Thyroid gland (tissue), 4 donors: ENCODE results near the gene MEIS3. TPM values are rescaled to one million over a fixed set of nuclear protein-coding genes. Genes with fewer than 3 reads are reported as not detected.
A peak's percentile ranks its signal among the peaks of the same experiment; 100 is the strongest.

Experiments used
- DNase-seq, 2 donors: peaks; one replicate each; pipeline ENCODE4 v3.0.0-alpha.2; 2019
- H3K27ac ChIP-seq, 3 donors: fragments of 200-600 bp; sonication (generic); 1 replicate in 2 of 3; 2 replicates in 1 of 3; pipeline ENCODE4 v1.5.1; 2016 to 2019; ENCODE audit warnings: mild to moderate bottlenecking in 1 of 3, moderate library complexity in 1 of 3
- H3K27me3 ChIP-seq: fragments of 200-600 bp; sonication (generic); one replicate; pipeline ENCODE4 v1.5.1; 2019
- H3K36me3 ChIP-seq, 2 donors: fragments of 200-600 bp; sonication (generic); one replicate each; pipeline ENCODE4 v1.5.1; 2016 to 2019
- H3K4me1 ChIP-seq, 2 donors: fragments of 200-600 bp; sonication (generic); one replicate each; pipeline ENCODE4 v1.5.1; 2017 to 2019
- H3K4me3 ChIP-seq, 3 donors: fragments of 200-600 bp; sonication (generic); replicated peaks in 1 of 3; 1 replicate in 2 of 3; 2 replicates in 1 of 3; pipeline ENCODE4 v1.5.1; 2016; ENCODE audit warnings: mild to moderate bottlenecking in 1 of 3
- H3K9me3 ChIP-seq: fragments of 200-600 bp; sonication (generic); one replicate; pipeline ENCODE4 v1.5.1; 2017
- POLR2A ChIP-seq, 2 donors: fragments of 450-650 bp; IDR thresholded peaks; one replicate each; pipeline ENCODE4 v1.6.1; 2017; ENCODE audit warnings: antibody characterized with exemption in 2 of 2, mild to moderate bottlenecking in 2 of 2, moderate library complexity in 1 of 2
- WGBS, 2 donors: methylation state at CpG; one replicate each; pipeline ENCODE4 v1.1.5; 2017; 5-methylcytosine and 5-hydroxymethylcytosine counted together
- intact Hi-C: fragments of 100-400 bp; cut with DNase I; formaldehyde crosslinking; loops from one replicate; pipeline ENCODE4 v1.15.1; 2023
- total RNA-seq, 4 donors: library from RNA; depleted of rRNA; stranded (reverse); fragments of >200 nt; gene quantifications; one replicate each; pipeline ENCODE4 v1.2.3, GENCODE V29; 2016
- TF ChIP-seq, protein P1 (sequence below), 6 experiments: fragments of 200-600 bp in 3 of 6; fragments of 450-650 bp in 3 of 6; sonication (generic) in 3 of 6; IDR thresholded peaks; one replicate each; pipeline ENCODE4 v1.5.1; 2016 to 2019; ENCODE audit warnings: antibody characterized with exemption in 6 of 6, mild to moderate bottlenecking in 2 of 6, inconsistent platforms in 1 of 6, moderate library complexity in 1 of 6

The MEIS3 gene
- total RNA-seq, 4 donors from 2014 or later, result 3.6 to 15.3 (median 6.1) TPM

DNA sequence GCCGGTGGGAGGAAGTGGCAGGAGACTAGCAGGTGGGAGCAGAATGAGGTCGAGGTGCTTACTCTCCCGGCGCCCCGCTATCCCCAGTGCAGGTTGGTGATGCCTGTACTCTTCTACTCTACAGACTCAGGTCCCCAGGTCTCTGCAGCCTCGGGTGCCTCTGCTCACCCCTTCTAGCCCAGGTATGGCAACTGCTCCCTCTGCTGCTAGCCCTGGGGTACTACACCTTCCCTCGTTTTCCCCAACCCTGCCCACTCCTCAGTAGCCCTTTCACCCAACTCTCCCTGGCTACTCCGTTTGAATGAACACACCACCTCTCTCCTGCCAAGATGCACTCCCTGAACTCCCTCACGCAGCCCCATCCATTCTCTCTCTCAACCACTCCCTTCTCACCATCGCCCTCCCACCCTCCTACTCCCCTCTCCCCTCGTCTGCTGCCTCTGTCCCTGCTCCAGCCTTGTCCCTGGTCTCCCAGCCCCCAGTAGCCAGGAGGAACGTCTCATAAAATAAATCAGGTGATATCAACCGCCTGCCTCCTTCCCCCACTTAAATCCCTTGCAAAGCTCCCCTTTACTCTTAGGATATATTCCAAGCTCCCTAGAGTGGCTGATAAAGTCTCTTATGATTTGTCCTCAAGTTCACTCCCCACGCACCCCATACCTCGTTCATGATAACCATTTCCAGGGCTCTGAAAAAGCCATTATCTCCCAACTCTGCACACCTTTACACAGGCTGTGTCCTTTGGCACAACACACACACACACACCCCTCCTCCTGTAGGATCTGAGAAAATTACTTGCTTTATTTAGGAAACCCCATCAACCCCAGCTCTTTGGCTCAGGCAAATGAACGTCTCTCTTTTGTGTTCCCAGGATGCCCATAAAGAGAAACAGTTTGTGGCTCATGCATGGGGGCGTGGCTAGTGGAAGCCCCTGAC, 8.2 kb upstream of the MEIS3 start:
- peak; percentile 40 to 57 for DNase-seq
- Histone ChIP-seq H3K36me3 (no peaks in the 10 kb centered on the region), H3K27ac (no peak overlapping the region), H3K27me3 (peaks cover 20% of the 10 kb centered on the region), H3K4me3 (no peak overlapping the region), H3K4me1 (peaks cover 9 to 19% of the 10 kb centered on the region in 2 donors), H3K9me3 (no peaks in the 10 kb centered on the region)
- 2 to 4% methylated on average over 12 to 17 of the region's 17 CpGs for WGBS, 2 donors
- intact Hi-C loops, result no loop called here
- TF ChIP-seq, protein P1, sequence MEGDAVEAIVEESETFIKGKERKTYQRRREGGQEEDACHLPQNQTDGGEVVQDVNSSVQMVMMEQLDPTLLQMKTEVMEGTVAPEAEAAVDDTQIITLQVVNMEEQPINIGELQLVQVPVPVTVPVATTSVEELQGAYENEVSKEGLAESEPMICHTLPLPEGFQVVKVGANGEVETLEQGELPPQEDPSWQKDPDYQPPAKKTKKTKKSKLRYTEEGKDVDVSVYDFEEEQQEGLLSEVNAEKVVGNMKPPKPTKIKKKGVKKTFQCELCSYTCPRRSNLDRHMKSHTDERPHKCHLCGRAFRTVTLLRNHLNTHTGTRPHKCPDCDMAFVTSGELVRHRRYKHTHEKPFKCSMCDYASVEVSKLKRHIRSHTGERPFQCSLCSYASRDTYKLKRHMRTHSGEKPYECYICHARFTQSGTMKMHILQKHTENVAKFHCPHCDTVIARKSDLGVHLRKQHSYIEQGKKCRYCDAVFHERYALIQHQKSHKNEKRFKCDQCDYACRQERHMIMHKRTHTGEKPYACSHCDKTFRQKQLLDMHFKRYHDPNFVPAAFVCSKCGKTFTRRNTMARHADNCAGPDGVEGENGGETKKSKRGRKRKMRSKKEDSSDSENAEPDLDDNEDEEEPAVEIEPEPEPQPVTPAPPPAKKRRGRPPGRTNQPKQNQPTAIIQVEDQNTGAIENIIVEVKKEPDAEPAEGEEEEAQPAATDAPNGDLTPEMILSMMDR (IDR thresholded peaks at IDR 0.05), result peak; percentile 61 to 86 (median 67)
- no peak for TF ChIP-seq POLR2A (IDR thresholded peaks at IDR 0.05)

- Histone ChIP-seq H3K4me3 (no peak overlapping the region), H3K27me3 (peaks cover 11% of the 10 kb centered on the region), H3K4me1 (peaks cover 0 to 3% of the 10 kb centered on the region in 2 donors), H3K9me3 (no peaks in the 10 kb centered on the region), H3K27ac (no peak overlapping the region), H3K36me3 (no peaks in the 10 kb centered on the region)
- TF ChIP-seq, protein P1 (IDR thresholded peaks at IDR 0.05), result no peak
- no peak for TF ChIP-seq POLR2A (IDR thresholded peaks at IDR 0.05)
- no peak for DNase-seq
- WGBS, 2 donors, result 13 to 16% methylated on average over 19 of the region's 19 CpGs
- intact Hi-C loops, result no loop called here
Observed at GRCh38 chr19:47423203-47423882, 4.0 kb upstream of the MEIS3 start.

GRCh38 chr19:47422417-47423163, 3.3 kb upstream of the MEIS3 start:
- Histone ChIP-seq H3K4me3 (no peak overlapping the region), H3K27me3 (peaks cover 11% of the 10 kb centered on the region), H3K4me1 (no peaks in the 10 kb centered on the region), H3K9me3 (no peaks in the 10 kb centered on the region), H3K27ac (no peak overlapping the region), H3K36me3 (no peaks in the 10 kb centered on the region)
- TF ChIP-seq POLR2A (IDR thresholded peaks at IDR 0.05), result no peak
- TF ChIP-seq, protein P1 (IDR thresholded peaks at IDR 0.05), result no peak
- no peak for DNase-seq
- intact Hi-C loops, result no loop called here
- WGBS, 2 donors, result 9% methylated on average over 1 of the region's 1 CpG

DNA sequence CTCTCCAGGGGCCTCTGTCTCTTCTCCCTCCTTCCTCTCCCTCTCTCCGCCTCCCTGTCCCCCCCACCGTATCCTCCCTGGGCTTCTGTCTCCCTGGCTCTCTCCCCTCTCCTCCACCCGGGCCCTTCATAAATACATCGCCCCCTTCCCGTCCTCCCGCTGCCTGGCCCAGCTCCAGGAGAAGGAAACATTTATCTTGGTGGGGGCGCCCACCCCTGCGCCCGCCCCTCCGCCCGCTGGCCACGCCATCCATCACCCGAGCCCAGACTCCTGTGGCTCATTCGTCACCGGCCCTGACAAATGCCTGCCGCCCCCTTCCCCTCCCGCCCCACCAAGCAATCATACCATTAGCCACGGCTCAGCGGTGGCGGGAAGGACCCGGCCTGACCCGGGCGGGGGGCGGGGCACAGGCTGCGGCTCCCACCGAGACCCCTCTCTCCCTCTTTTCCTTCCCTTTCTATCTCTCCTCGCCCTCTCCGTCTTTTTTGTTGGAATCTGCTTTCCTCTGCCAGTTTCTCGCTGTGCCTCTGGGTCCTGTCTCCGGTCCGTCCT, 2.6 kb upstream of the MEIS3 start:
- no peak for DNase-seq

More for the DNA sequence above, 2.6 kb upstream of the MEIS3 start:
- no peaks in the 10 kb centered on the region for H3K9me3 ChIP-seq
- no peak for TF ChIP-seq POLR2A (IDR thresholded peaks at IDR 0.05)
- TF ChIP-seq, protein P1 (IDR thresholded peaks at IDR 0.05), result no peak
- WGBS, 2 donors, result 1 to 4% methylated on average over 30 to 31 of the region's 31 CpGs
- no peak overlapping the region for H3K27ac ChIP-seq
- peaks cover 14% of the 10 kb centered on the region for H3K27me3 ChIP-seq
- intact Hi-C loops, result no loop called here
- no peaks in the 10 kb centered on the region for H3K36me3 ChIP-seq
- no peak overlapping the region for H3K4me3 ChIP-seq
- H3K4me1 ChIP-seq, result no peaks in the 10 kb centered on the region
